ENCODE results near the gene YLPM1.

The YLPM1 gene

DNA sequence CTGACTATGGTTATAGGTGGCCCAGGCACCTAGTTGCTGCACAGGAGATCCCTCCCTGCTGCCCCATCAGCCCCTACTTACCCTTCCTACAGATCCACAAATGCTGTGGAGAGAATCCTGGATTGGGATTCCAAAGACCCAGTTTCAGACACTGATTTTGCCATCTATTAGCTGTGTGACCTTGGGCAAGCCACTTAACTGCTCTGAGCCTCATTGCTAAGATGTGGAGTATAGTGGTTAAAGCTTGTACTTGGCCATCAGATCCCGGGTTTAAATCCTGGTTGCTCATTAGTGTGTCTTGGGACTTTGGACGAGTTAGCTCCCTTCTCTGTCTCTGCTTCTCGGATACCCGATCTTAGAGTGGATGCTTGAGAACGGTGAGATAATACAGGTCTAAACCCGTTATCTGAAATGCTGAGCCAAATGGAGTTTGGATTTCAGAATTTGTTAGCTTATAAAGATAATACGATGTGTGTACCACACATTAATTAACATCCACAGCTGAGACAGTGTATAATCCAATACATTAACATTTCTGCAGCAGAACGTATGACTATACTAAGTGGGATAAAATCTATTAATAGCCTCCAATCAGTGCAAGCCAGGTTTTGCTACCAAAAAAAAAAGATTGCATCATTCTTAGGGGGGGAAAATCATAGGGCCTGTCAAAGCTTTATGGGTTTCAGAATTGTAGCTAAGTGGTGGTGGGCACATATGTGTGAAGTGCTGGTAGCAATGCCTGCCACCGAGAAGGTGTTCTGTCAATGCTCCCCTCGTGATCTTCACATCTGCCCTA is 96.8 kb downstream of the YLPM1 start:
- no peak for DNase-seq
- CTCF ChIA-PET: interaction anchor here (0.6 to 22.1 kb wide), 29 partner anchors 9 to 443 kb away, joined by 3 to 498 read pairs (median 5); partner anchors contain the start of genes DLST, PROX2 and RPS6KL1
- 96% methylated on average over 6 of the region's 10 CpGs for WGBS (ENCODE audit: insufficient coverage)

DNA sequence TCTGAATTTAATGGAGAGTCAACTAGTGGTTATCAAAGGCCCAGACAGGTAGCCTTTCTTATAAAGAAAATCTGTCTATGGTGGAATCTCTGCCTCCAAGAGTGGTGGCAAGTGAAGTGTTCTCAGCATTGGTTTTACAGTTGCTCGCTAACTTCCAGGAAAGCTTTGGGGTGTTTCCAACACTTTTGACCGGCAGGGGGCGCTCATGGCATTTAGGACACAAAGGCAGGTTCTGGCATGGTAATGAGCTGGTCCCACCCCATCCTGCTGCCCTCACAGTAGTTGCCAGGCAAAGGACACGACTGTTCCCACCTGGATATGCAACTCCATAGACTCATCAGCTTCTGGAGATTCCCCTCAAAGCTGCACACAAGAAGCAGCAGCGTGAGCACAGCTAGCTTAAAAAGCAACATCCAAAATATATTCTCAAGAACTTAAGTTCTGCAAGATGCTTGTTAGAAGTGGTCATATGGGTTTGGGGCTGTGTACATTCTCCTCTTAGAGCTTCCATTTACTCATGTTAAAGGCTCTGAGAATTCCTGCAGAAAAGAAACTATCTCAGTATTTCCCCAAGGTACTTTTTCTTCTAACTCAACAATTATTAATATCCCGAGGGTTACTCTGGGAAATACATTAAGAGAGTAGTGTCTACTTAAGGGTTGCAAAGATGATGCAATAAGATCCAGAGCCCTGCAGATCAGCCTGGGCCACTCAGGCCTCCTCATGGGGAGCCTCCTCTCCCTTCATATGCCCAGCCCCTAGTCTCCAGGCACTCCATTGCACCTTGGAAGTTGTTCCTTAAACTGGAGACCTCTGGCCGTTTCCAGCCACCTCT is 98.0 kb downstream of the YLPM1 start:
- no peaks in the 10 kb centered on the region for H3K36me3 ChIP-seq (ENCODE audit: control insufficient read depth in 4 of 4, insufficient read depth in 4 of 4, low read length in 3 of 4)
- POLR2A ChIA-PET: interaction anchor here (0.7 kb wide), 1 partner anchor 44 kb away, joined by 7 read pairs; no protein-coding TSS in a partner anchor
- no peak overlapping the region for H3K27ac ChIP-seq (ENCODE audit: insufficient read depth in 1 of 2, low read depth in 1 of 2, low read length in 2 of 2, poor library complexity in 1 of 2, severe bottlenecking in 2 of 2)
- H3K27me3 ChIP-seq (replicated peaks in 2 of 5; ENCODE audit: control insufficient read depth in 4 of 5, insufficient read depth in 5 of 5, low read length in 4 of 5): no peaks in the 10 kb centered on the region
- WGBS (ENCODE audit: insufficient coverage): 24% methylated on average over 5 of the region's 7 CpGs
- peak; percentile 81 to 90 (median 82) for DNase-seq
- H3K4me1 ChIP-seq (ENCODE audit: control extremely low read depth in 1 of 4, control insufficient read depth in 4 of 4, insufficient read depth in 4 of 4, low read length in 3 of 4): peaks cover 6 to 24% (median 17%) of the 10 kb centered on the region in 4 experiments
- H3K4me3 ChIP-seq (ENCODE audit: control insufficient read depth in 1 of 7, extremely low read depth in 1 of 7, insufficient read depth in 4 of 7, low read depth in 2 of 7, low read length in 6 of 7): no peak overlapping the region
- H3K9me3 ChIP-seq (ENCODE audit: control extremely low read depth in 1 of 5, control insufficient read depth in 4 of 5, insufficient read depth in 2 of 5, low read depth in 1 of 5, low read length in 4 of 5): no peaks in the 10 kb centered on the region
- CTCF ChIA-PET: interaction anchor here (0.7 to 22.1 kb wide), 29 partner anchors 10 to 442 kb away, joined by 3 to 498 read pairs (median 4); partner anchors contain the start of genes DLST, PROX2, RPS6KL1 and ZC2HC1C

More for the DNA sequence above, 96.8 kb downstream of the YLPM1 start:
- no peaks in the 10 kb centered on the region for H3K36me3 ChIP-seq (ENCODE audit: control insufficient read depth in 4 of 4, insufficient read depth in 4 of 4, low read length in 3 of 4)
- no peak overlapping the region for H3K4me3 ChIP-seq (ENCODE audit: control insufficient read depth in 1 of 7, extremely low read depth in 1 of 7, insufficient read depth in 4 of 7, low read depth in 2 of 7, low read length in 6 of 7)
- no peak overlapping the region for H3K27ac ChIP-seq (ENCODE audit: insufficient read depth in 1 of 2, low read depth in 1 of 2, low read length in 2 of 2, poor library complexity in 1 of 2, severe bottlenecking in 2 of 2)
- POLR2A ChIA-PET: no interaction called here
- H3K9me3 ChIP-seq (ENCODE audit: control extremely low read depth in 1 of 5, control insufficient read depth in 4 of 5, insufficient read depth in 2 of 5, low read depth in 1 of 5, low read length in 4 of 5): no peaks in the 10 kb centered on the region
- H3K27me3 ChIP-seq (replicated peaks in 2 of 5; ENCODE audit: control insufficient read depth in 4 of 5, insufficient read depth in 5 of 5, low read length in 4 of 5): no peaks in the 10 kb centered on the region
- peaks cover 6 to 24% (median 19%) of the 10 kb centered on the region in 4 experiments for H3K4me1 ChIP-seq (ENCODE audit: control extremely low read depth in 1 of 4, control insufficient read depth in 4 of 4, insufficient read depth in 4 of 4, low read length in 3 of 4)

DNA sequence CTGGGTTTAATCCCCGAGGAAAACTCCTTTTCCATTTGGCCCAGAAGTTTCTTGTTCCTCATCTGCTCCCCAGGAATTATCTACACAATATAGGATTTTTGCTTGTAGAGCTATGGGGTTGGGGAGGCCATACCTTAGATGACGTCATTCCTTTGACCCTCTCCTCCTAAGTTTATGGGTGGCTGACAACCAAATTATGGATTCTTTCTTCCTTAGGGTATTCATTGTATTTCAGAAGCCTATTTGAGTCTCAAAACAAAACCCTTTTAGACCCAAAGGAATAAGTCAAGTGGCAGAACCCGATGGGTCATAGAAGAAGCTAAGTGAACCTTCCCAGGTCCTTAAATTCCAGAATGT is 98.6 kb downstream of the YLPM1 start:
- no peaks in the 10 kb centered on the region for H3K9me3 ChIP-seq (ENCODE audit: control extremely low read depth in 1 of 5, control insufficient read depth in 4 of 5, insufficient read depth in 2 of 5, low read depth in 1 of 5, low read length in 4 of 5)
- no peak overlapping the region for H3K27ac ChIP-seq (ENCODE audit: insufficient read depth in 1 of 2, low read depth in 1 of 2, low read length in 2 of 2, poor library complexity in 1 of 2, severe bottlenecking in 2 of 2)
- no peak for DNase-seq
- no peaks in the 10 kb centered on the region for H3K36me3 ChIP-seq (ENCODE audit: control insufficient read depth in 4 of 4, insufficient read depth in 4 of 4, low read length in 3 of 4)
- no peaks in the 10 kb centered on the region for H3K27me3 ChIP-seq (replicated peaks in 2 of 5; ENCODE audit: control insufficient read depth in 4 of 5, insufficient read depth in 5 of 5, low read length in 4 of 5)
- ChIA-PET POLR2A (no interaction called here), CTCF (interaction anchor here (1.0 to 22.1 kb wide), 15 partner anchors 11 to 234 kb away, joined by 3 to 498 read pairs (median 16); partner anchors contain the start of genes DLST, PROX2 and ZC2HC1C)
- no peak overlapping the region for H3K4me3 ChIP-seq (ENCODE audit: control insufficient read depth in 1 of 7, extremely low read depth in 1 of 7, insufficient read depth in 4 of 7, low read depth in 2 of 7, low read length in 6 of 7)
- 83% methylated on average over 1 of the region's 3 CpGs for WGBS (ENCODE audit: insufficient coverage)
- peaks cover 9 to 26% (median 17%) of the 10 kb centered on the region in 4 experiments for H3K4me1 ChIP-seq (ENCODE audit: control extremely low read depth in 1 of 4, control insufficient read depth in 4 of 4, insufficient read depth in 4 of 4, low read length in 3 of 4)

DNA sequence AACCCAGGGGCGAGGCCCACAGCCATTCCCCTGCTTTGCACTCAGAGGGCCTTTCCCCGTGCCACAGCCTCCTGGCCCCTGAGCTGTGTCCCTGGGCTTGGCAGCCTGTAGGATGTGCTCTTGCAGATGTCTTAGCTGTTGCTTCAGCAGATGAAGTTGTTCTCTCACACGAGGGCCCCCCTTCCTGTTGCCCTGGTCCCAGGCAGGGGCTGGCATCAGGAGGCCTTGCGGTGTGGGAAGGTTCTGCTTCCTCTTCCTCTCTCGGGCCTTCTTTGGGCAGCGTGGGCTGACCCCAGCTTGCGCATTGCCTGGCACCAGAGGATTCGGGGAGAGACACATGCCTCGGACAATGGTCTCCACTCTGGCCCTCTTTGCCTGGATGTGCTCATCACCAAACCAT is 100.2 kb downstream of the YLPM1 start:
- POLR2A ChIA-PET: interaction anchor here (0.6 to 1.2 kb wide), 4 partner anchors 10 to 360 kb away, joined by 3 to 8 read pairs (median 4); no protein-coding TSS in a partner anchor

DNA sequence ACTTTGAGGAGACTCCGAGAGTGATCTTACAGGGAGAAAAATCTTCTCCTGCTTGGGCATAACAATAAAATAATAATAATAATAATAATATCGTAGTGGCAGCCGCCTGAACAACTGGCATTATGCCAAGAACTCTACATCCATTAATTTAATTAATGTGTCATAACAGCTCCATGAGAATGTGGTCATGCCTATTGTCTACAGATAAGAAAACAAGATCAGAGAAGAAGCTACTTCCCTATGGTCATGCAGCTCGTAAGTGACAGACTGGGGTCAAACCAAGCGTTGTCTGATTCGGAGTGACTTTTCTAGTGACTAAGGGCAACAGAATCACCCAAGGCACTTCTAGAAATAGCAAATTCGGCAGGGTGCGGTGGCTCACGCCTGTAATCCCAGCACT is 101.1 kb downstream of the YLPM1 start:
- peak in 2 of 3 donors; percentile 39 to 60 for DNase-seq
- H3K36me3 ChIP-seq (ENCODE audit: control insufficient read depth in 4 of 4, insufficient read depth in 4 of 4, low read length in 3 of 4): no peaks in the 10 kb centered on the region
- POLR2A ChIA-PET: interaction anchor here (1.1 kb wide), 1 partner anchor 9 kb away, joined by 3 read pairs; no protein-coding TSS in a partner anchor
- no peak overlapping the region for H3K27ac ChIP-seq (ENCODE audit: insufficient read depth in 1 of 2, low read depth in 1 of 2, low read length in 2 of 2, poor library complexity in 1 of 2, severe bottlenecking in 2 of 2)
- no peak overlapping the region for H3K4me3 ChIP-seq (ENCODE audit: control insufficient read depth in 1 of 7, extremely low read depth in 1 of 7, insufficient read depth in 4 of 7, low read depth in 2 of 7, low read length in 6 of 7)
- peaks cover 19 to 43% (median 30%) of the 10 kb centered on the region in 4 experiments for H3K4me1 ChIP-seq (ENCODE audit: control extremely low read depth in 1 of 4, control insufficient read depth in 4 of 4, insufficient read depth in 4 of 4, low read length in 3 of 4)
- 90% methylated on average over 6 of the region's 9 CpGs for WGBS (ENCODE audit: insufficient coverage)
- H3K27me3 ChIP-seq (replicated peaks in 2 of 5; ENCODE audit: control insufficient read depth in 4 of 5, insufficient read depth in 5 of 5, low read length in 4 of 5): no peaks in the 10 kb centered on the region
- CTCF ChIA-PET: interaction anchor here (1.2 to 22.1 kb wide), 6 partner anchors 13 to 225 kb away, joined by 3 to 498 read pairs (median 178); partner anchors contain the start of genes DLST and PROX2
- H3K9me3 ChIP-seq (ENCODE audit: control extremely low read depth in 1 of 5, control insufficient read depth in 4 of 5, insufficient read depth in 2 of 5, low read depth in 1 of 5, low read length in 4 of 5): no peaks in the 10 kb centered on the region

More for the DNA sequence above, 100.2 kb downstream of the YLPM1 start:
- Histone ChIP-seq H3K9me3 (ENCODE audit: control extremely low read depth in 1 of 5, control insufficient read depth in 4 of 5, insufficient read depth in 2 of 5, low read depth in 1 of 5, low read length in 4 of 5) (no peaks in the 10 kb centered on the region), H3K27ac (ENCODE audit: insufficient read depth in 1 of 2, low read depth in 1 of 2, low read length in 2 of 2, poor library complexity in 1 of 2, severe bottlenecking in 2 of 2) (no peak overlapping the region), H3K27me3 (replicated peaks in 2 of 5; ENCODE audit: control insufficient read depth in 4 of 5, insufficient read depth in 5 of 5, low read length in 4 of 5) (no peaks in the 10 kb centered on the region), H3K4me1 (ENCODE audit: control extremely low read depth in 1 of 4, control insufficient read depth in 4 of 4, insufficient read depth in 4 of 4, low read length in 3 of 4) (peaks cover 19 to 41% (median 30%) of the 10 kb centered on the region in 4 experiments), H3K36me3 (ENCODE audit: control insufficient read depth in 4 of 4, insufficient read depth in 4 of 4, low read length in 3 of 4) (no peaks in the 10 kb centered on the region), H3K4me3 (ENCODE audit: control insufficient read depth in 1 of 7, extremely low read depth in 1 of 7, insufficient read depth in 4 of 7, low read depth in 2 of 7, low read length in 6 of 7) (peak overlapping the region in 2 of 7 experiments; percentile 12 to 18)
- DNase-seq: peak in 2 of 3 donors; percentile 63 to 64
- 31% methylated on average over 8 of the region's 9 CpGs for WGBS (ENCODE audit: insufficient coverage)
- CTCF ChIA-PET: interaction anchor here (0.9 to 22.1 kb wide), 12 partner anchors 13 to 226 kb away, joined by 3 to 498 read pairs (median 22); partner anchors contain the start of genes DLST and PROX2

DNA sequence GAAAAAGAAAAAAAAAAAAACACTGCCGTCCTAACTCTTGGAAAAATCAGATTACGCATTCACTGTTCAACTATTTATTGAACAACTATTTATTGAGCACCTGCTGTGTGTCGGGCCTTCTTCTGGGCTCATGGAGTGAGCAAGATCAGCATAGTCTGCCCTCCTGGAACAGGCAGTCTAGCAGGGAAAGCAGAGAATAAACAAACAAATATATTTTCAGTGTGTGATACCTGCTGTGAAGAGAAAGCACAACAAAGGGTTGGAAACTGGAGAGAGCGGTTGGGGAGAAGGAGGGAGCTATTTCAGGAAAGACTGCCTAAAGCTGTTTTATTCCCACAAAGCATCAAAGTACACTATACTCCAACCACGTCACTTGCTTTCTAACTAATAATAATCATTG is 102.0 kb downstream of the YLPM1 start:
- Histone ChIP-seq H3K27me3 (replicated peaks in 2 of 5; ENCODE audit: control insufficient read depth in 4 of 5, insufficient read depth in 5 of 5, low read length in 4 of 5) (no peaks in the 10 kb centered on the region), H3K4me1 (ENCODE audit: control extremely low read depth in 1 of 4, control insufficient read depth in 4 of 4, insufficient read depth in 4 of 4, low read length in 3 of 4) (peaks cover 19 to 43% (median 30%) of the 10 kb centered on the region in 4 experiments), H3K27ac (ENCODE audit: insufficient read depth in 1 of 2, low read depth in 1 of 2, low read length in 2 of 2, poor library complexity in 1 of 2, severe bottlenecking in 2 of 2) (no peak overlapping the region), H3K4me3 (ENCODE audit: control insufficient read depth in 1 of 7, extremely low read depth in 1 of 7, insufficient read depth in 4 of 7, low read depth in 2 of 7, low read length in 6 of 7) (no peak overlapping the region), H3K36me3 (ENCODE audit: control insufficient read depth in 4 of 4, insufficient read depth in 4 of 4, low read length in 3 of 4) (no peaks in the 10 kb centered on the region), H3K9me3 (ENCODE audit: control extremely low read depth in 1 of 5, control insufficient read depth in 4 of 5, insufficient read depth in 2 of 5, low read depth in 1 of 5, low read length in 4 of 5) (no peaks in the 10 kb centered on the region)
- CTCF ChIA-PET: interaction anchor here (0.7 to 22.1 kb wide), 5 partner anchors 12 to 124 kb away, joined by 3 to 498 read pairs (median 281); partner anchors contain the start of genes DLST and PROX2
- DNase-seq: no peak
- no CpG with 5 or more reads among the region's 5 CpGs for WGBS (ENCODE audit: insufficient coverage)
- POLR2A ChIA-PET: no interaction called here

All from common myeloid progenitor, CD34-positive (primary cell).